Stomach (tissue), 4 donors: ENCODE measurements around the gene CLCA1.

Experiments used
- POLR2AphosphoS5 ChIP-seq, 3 donors: sonication (generic); formaldehyde crosslinking; IDR thresholded peaks; one replicate each; pipeline ENCODE4 v1.6.1; 2016; ENCODE audit warnings: antibody characterized with exemption in 3 of 3
- TF ChIP-seq, protein P1 (sequence below), 7 experiments: fragments of 450-650 bp in 4 of 7; fragments of 200-600 bp in 3 of 7; sonication (generic) in 3 of 7; IDR thresholded peaks; one replicate each; pipeline ENCODE4 v1.5.1; 2016 to 2019; ENCODE audit warnings: antibody characterized with exemption in 7 of 7, control low read depth in 2 of 7, mild to moderate bottlenecking in 1 of 7

DNA sequence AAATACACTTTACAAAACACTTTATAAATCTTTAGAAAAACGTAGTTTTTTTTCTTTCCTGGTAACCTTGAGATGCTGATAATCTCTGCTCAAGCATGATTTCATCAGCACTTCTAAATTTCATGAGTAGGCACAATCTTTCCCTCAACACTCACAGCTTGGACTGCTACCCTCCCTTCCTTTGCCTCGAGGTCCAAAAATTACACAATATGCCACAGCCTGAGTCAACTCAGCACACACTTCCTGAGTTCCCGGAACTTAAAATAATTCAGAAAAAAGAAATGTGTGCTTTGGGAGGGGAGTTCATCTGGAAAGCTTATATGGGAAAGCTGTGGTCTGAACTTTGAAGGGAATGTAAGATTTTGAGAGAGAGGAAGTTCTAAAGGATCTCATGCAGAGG, 38.9 kb upstream of the CLCA1 start:
- TF ChIP-seq POLR2AphosphoS5 (IDR thresholded peaks at IDR 0.05) = peak in 2 of 3 donors; percentile 21 to 72
- TF ChIP-seq, protein P1, sequence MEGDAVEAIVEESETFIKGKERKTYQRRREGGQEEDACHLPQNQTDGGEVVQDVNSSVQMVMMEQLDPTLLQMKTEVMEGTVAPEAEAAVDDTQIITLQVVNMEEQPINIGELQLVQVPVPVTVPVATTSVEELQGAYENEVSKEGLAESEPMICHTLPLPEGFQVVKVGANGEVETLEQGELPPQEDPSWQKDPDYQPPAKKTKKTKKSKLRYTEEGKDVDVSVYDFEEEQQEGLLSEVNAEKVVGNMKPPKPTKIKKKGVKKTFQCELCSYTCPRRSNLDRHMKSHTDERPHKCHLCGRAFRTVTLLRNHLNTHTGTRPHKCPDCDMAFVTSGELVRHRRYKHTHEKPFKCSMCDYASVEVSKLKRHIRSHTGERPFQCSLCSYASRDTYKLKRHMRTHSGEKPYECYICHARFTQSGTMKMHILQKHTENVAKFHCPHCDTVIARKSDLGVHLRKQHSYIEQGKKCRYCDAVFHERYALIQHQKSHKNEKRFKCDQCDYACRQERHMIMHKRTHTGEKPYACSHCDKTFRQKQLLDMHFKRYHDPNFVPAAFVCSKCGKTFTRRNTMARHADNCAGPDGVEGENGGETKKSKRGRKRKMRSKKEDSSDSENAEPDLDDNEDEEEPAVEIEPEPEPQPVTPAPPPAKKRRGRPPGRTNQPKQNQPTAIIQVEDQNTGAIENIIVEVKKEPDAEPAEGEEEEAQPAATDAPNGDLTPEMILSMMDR (IDR thresholded peaks at IDR 0.05) = no peak
